ENCODE results near the gene DBNL.

The DBNL gene

DNA sequence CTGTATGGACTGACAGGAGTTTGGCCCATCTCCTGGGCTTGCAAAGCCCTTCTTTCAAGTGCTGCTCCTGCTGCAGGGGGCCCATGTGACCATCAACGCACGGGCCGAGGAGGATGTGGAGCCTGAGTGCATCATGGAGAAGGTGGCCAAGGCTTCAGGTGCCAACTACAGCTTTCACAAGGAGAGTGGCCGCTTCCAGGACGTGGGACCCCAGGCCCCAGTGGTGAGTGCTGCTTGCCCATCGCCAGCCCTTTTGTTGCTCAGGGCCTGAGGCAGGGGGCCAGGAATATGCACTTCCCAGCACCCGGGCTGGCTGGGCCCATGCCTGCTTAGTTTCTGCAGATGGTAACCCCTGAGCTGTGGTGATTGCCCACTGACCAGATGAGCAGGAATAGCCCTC is 12.2 kb downstream of the DBNL start:
- H3K4me1 Mint-ChIP-seq, result peaks cover 31% of the 10 kb centered on the region
- no peak overlapping the region for H3K27ac Mint-ChIP-seq
- H3K27me3 Mint-ChIP-seq, result no peaks in the 10 kb centered on the region

DNA sequence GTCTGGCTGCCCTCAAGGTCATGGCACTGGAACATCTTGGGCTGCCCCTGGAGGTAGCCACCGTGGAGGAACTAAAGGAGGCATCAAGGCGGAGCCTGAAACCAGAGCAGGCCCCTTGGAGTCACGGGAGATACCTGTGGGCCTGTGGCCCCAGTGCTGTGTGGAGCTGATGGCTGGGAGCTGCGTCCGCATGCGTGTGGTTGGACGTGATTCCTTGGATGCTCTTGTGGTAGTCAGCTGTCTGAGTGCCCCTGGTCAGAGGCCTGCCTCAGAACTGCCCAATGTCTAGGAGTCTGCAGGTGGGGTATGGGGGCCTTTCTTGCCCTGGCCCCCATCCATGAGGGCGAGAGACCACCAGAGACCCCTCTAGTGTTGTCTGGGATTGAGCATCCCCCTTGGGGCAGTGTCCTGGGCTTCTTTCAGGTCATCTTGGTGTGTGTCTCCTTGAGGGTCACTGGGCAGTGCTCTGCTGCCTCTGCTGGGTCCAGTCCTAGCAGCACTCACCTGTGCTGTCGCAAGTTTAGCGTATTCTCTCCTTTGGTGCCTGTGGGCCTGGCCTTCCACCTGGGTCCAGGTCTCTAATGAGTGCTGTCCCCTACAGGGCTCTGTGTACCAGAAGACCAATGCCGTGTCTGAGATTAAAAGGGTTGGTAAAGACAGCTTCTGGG is 12.8 kb downstream of the DBNL start:
- H3K4me3 Mint-ChIP-seq, result no peak overlapping the region
- peaks cover 14% of the 10 kb centered on the region for H3K36me3 Mint-ChIP-seq
- peaks cover 25% of the 10 kb centered on the region for H3K4me1 Mint-ChIP-seq
- no peaks in the 10 kb centered on the region for H3K27me3 Mint-ChIP-seq
- no peaks in the 10 kb centered on the region for H3K9me3 Mint-ChIP-seq
- no peak overlapping the region for H3K27ac Mint-ChIP-seq

More for the DNA sequence above, 12.2 kb downstream of the DBNL start:
- H3K9me3 Mint-ChIP-seq, result no peaks in the 10 kb centered on the region
- peaks cover 17% of the 10 kb centered on the region for H3K36me3 Mint-ChIP-seq
- H3K4me3 Mint-ChIP-seq, result no peak overlapping the region

- peaks cover 18% of the 10 kb centered on the region for H3K4me1 Mint-ChIP-seq
- H3K27me3 Mint-ChIP-seq, result no peaks in the 10 kb centered on the region
- no peak overlapping the region for H3K27ac Mint-ChIP-seq
- peaks cover 14% of the 10 kb centered on the region for H3K36me3 Mint-ChIP-seq
- H3K9me3 Mint-ChIP-seq, result no peaks in the 10 kb centered on the region
- H3K4me3 Mint-ChIP-seq, result no peak overlapping the region
Measured at GRCh38 chr7:44057849-44058758, 13.6 kb downstream of the DBNL start.

DNA sequence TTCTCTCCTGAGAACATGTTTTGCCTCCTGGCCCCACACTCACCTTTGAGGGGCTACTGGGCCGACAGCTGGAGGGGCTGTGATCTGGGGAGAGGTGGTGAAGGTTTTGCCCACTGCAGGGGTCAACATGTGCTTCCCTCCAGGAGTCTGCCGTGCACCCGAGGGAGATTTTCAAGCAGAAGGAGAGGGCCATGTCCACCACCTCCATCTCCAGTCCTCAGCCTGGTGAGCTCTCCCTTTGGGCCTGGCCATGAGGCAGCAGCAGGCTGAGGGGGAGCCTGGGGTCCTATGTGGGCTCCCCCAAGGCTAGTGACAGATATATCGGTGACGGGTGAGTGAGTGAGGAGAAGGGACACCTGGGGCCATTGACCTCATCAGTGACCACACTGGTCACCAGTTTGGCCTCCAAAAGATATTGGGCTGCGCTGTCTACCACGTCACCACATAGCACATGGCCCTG is 14.3 kb downstream of the DBNL start:
- no peak overlapping the region for H3K4me3 Mint-ChIP-seq

DNA sequence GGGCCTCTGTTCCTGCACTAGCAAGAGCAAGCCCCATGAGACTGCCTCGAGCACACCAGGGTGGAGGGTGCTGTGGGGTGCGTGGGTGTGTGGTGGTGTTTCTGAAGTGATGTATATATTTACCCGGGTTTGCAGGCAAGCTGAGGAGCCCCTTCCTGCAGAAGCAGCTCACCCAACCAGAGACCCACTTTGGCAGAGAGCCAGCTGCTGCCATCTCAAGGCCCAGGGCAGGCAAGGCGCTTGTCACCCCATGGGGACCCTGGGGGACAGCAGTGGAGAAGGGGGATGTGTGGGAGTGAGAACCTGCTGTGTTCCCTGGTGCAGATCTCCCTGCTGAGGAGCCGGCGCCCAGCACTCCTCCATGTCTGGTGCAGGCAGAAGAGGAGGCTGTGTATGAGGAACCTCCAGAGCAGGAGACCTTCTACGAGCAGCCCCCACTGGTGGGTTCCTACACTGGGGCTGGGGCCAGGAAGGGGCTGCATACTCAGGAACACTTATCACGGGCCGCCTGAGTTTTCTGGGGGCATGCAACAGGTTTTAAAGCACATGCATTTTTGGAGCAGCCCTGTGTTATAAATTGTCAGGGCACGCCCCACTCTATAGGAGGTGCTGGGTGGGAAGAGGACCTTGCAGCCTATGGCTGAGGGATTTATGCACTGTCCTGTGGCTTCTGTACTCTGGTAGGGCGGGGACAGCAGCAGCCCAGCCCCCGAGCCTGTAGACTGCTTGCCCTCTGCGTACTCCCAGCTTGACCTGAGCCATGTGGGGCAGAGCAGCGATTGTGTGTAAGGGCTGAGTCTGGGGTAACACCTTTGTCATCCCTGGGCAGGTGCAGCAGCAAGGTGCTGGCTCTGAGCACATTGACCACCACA is 15.0 kb downstream of the DBNL start:
- H3K36me3 Mint-ChIP-seq, result peaks cover 14% of the 10 kb centered on the region
- H3K9me3 Mint-ChIP-seq, result no peaks in the 10 kb centered on the region
- H3K27ac Mint-ChIP-seq, result peak overlapping the region; percentile 41
- no peaks in the 10 kb centered on the region for H3K27me3 Mint-ChIP-seq
- peaks cover 18% of the 10 kb centered on the region for H3K4me1 Mint-ChIP-seq
- no peak overlapping the region for H3K4me3 Mint-ChIP-seq

More for the DNA sequence above, 14.3 kb downstream of the DBNL start:
- peaks cover 14% of the 10 kb centered on the region for H3K36me3 Mint-ChIP-seq
- H3K27ac Mint-ChIP-seq, result peak overlapping the region; percentile 35
- no peaks in the 10 kb centered on the region for H3K9me3 Mint-ChIP-seq
- H3K27me3 Mint-ChIP-seq, result no peaks in the 10 kb centered on the region
- peaks cover 18% of the 10 kb centered on the region for H3K4me1 Mint-ChIP-seq

GRCh38 chr7:44060091-44060947 is 15.8 kb downstream of the DBNL start:
- no peak overlapping the region for H3K4me3 Mint-ChIP-seq
- no peaks in the 10 kb centered on the region for H3K27me3 Mint-ChIP-seq
- H3K36me3 Mint-ChIP-seq, result peaks cover 10% of the 10 kb centered on the region
- peak overlapping the region; percentile 41 for H3K27ac Mint-ChIP-seq
- no peaks in the 10 kb centered on the region for H3K9me3 Mint-ChIP-seq
- peaks cover 14% of the 10 kb centered on the region for H3K4me1 Mint-ChIP-seq

DNA sequence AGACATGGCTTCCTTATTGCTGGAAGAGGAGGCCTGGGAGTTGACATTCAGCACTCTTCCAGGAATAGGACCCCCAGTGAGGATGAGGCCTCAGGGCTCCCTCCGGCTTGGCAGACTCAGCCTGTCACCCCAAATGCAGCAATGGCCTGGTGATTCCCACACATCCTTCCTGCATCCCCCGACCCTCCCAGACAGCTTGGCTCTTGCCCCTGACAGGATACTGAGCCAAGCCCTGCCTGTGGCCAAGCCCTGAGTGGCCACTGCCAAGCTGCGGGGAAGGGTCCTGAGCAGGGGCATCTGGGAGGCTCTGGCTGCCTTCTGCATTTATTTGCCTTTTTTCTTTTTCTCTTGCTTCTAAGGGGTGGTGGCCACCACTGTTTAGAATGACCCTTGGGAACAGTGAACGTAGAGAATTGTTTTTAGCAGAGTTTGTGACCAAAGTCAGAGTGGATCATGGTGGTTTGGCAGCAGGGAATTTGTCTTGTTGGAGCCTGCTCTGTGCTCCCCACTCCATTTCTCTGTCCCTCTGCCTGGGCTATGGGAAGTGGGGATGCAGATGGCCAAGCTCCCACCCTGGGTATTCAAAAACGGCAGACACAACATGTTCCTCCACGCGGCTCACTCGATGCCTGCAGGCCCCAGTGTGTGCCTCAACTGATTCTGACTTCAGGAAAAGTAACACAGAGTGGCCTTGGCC is 16.6 kb downstream of the DBNL start:
- Mint-ChIP-seq H3K27me3 (no peaks in the 10 kb centered on the region), H3K9me3 (no peaks in the 10 kb centered on the region), H3K4me3 (no peak overlapping the region), H3K36me3 (peaks cover 8% of the 10 kb centered on the region), H3K4me1 (peaks cover 13% of the 10 kb centered on the region), H3K27ac (peak overlapping the region; percentile 12)

GRCh38 chr7:44061645-44062179 is 17.2 kb downstream of the DBNL start:
- Mint-ChIP-seq H3K4me3 (no peak overlapping the region), H3K4me1 (peaks cover 13% of the 10 kb centered on the region), H3K27ac (no peak overlapping the region), H3K36me3 (peaks cover 6% of the 10 kb centered on the region), H3K27me3 (no peaks in the 10 kb centered on the region), H3K9me3 (no peaks in the 10 kb centered on the region)

DNA sequence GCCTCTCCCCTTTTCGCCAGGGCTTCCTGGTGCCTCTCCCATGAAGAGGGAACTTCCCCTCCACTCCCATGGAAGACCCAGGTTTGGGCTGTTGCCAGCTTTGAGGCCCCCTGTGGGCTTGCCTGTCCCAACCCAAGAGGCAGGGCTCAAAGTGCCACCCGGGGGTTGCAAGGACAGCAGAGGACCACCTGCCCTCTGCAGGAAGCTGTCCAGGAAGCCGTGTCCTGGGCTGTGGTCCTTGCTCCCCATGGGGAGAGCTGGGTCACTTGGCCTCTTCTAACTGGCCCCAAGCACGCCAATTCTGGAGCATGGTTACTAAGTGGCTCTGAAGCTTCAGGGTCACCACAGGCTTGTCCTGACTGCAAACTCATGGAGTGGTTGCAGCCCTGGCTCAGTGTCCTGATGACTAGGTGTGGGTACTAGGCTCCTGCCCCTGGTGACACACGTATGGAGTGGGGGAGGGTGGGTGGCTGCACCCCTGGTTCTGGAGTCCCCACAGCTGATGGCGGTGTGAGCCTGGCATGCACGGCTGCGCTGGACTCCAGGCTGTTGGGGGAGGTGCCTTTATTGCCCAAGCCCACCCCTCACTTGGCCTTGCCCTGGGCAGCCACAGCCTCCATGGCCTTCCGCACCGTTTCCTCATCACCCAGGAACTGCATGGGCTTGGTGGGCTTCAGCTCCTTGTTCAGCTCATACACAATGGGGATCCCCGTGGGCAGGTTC is 17.8 kb downstream of the DBNL start:
- peaks cover 6% of the 10 kb centered on the region for H3K36me3 Mint-ChIP-seq
- H3K27me3 Mint-ChIP-seq, result no peaks in the 10 kb centered on the region
- no peak overlapping the region for H3K27ac Mint-ChIP-seq
- peaks cover 18% of the 10 kb centered on the region for H3K4me1 Mint-ChIP-seq
- H3K9me3 Mint-ChIP-seq, result no peaks in the 10 kb centered on the region
- H3K4me3 Mint-ChIP-seq, result no peak overlapping the region

DNA sequence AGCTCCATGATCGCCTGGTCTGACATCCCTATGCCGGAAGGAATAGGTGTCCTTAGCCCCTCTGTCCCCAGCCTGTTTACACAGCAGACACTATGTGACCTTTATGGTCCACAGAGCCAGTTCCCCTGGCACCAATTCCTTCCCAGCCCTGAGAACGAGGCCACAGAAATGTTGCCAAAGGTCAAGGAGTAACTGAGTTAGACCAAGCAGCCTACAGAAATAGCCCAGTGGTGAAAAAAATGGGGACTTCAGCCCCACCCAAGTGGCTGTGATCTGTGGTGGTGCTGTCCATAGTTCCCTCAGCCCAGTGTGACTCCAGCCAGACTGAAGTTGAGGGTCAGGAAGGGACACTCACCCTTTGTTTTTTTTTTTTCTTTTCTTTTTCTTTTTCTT is 18.4 kb downstream of the DBNL start:
- H3K4me3 Mint-ChIP-seq, result no peak overlapping the region
- H3K27ac Mint-ChIP-seq, result no peak overlapping the region
- H3K36me3 Mint-ChIP-seq, result peaks cover 3% of the 10 kb centered on the region
- H3K4me1 Mint-ChIP-seq, result peaks cover 24% of the 10 kb centered on the region
- no peaks in the 10 kb centered on the region for H3K27me3 Mint-ChIP-seq
- H3K9me3 Mint-ChIP-seq, result no peaks in the 10 kb centered on the region

DNA sequence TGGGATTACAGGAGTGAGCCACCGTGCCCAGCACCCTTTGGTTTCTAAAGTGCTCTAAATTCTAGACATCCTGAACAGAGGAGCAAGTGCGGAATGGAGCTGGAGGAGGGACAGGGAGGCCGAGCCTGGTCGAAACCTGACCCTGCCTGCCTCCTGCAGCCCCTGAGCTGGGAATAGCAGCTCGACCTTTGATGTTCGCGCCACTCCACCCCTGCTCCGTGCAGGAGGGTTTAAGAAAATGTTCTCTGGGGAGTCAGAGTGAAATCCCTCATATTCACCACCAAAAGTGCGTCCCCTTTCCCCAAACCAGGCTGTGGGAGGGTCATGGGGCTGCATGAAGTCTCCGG is 19.0 kb downstream of the DBNL start:
- no peaks in the 10 kb centered on the region for H3K9me3 Mint-ChIP-seq
- no peak overlapping the region for H3K27ac Mint-ChIP-seq
- H3K4me3 Mint-ChIP-seq, result no peak overlapping the region
- H3K4me1 Mint-ChIP-seq, result peaks cover 30% of the 10 kb centered on the region
- no peaks in the 10 kb centered on the region for H3K36me3 Mint-ChIP-seq
- no peaks in the 10 kb centered on the region for H3K27me3 Mint-ChIP-seq

DNA sequence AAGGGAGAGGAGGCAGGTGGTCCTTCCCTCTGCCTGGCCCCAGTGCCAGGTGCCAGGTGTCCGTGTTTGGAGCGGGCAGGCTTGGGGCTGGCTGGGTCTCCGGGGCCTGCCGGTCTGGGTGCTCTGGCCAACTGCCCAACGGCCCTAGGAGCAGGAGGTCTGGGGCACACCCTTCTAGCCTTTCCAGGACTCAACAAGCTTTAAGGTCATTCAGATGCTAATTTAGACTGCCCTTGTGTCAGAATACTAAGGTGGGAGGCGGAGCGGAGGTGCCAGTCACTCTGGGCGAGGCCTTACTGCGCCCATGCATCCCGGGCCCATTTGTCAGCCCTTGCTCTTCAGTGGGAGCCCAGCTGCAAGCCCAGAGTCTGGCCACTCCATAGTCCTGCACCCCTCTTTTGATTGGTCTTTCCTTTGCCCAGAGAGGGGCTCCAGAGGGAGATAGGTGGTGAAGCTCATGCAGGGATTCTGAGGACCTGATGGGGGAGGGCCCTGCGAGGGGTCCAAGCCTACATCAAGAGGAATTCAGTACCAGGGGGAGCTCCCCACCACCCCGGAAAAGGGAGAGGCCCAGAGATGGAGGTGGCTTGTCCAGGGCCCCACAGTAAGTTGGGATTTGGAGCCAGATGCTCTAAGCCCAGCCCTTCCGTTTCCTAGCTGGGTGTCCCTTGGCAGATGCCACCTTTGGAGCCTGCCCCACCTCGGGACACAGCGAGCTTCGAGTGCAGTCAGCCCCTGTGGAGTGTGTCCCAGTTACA is 19.6 kb downstream of the DBNL start:
- Mint-ChIP-seq H3K9me3 (no peaks in the 10 kb centered on the region), H3K4me3 (no peak overlapping the region), H3K27ac (no peak overlapping the region), H3K4me1 (peaks cover 35% of the 10 kb centered on the region), H3K36me3 (no peaks in the 10 kb centered on the region), H3K27me3 (no peaks in the 10 kb centered on the region)

DNA sequence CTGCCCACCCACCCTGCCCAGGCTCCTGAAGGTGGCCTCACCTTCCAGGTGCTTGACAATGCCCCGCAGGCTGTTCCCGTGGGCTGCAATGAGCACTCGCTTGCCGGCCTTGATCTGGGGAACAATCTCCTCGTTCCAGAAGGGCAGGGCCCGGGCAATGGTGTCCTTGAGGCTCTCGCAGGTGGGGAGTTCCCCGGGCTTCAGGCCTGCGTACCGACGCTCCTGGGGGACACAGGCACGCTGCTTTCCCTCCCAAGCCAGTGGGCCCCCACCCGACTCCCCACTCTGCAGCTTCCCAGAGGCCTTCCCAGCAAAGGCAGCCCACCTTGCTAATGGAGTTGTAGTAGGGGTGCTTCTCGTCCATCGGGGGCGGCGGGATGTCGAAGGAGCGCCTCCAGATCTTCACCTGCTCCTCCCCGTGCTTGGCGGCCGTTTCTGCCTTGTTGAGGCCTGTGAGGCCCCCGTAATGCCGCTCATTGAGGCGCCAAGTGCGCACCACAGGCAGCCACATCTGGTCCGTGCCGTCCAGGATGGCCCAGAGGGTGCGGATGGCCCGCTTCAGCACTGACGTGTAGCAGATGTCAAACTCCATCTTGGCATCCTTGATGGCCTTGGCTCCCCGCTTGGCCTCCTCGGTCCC is 20.4 kb downstream of the DBNL start:
- H3K4me1 Mint-ChIP-seq, result peaks cover 37% of the 10 kb centered on the region
- no peaks in the 10 kb centered on the region for H3K9me3 Mint-ChIP-seq
- H3K27me3 Mint-ChIP-seq, result no peaks in the 10 kb centered on the region
- no peak overlapping the region for H3K27ac Mint-ChIP-seq
- no peak overlapping the region for H3K4me3 Mint-ChIP-seq
- no peaks in the 10 kb centered on the region for H3K36me3 Mint-ChIP-seq

Data from activated naive CD4-positive, alpha-beta T cell treated with anti-CD3 and anti-CD28 coated beads, Interleukin-2, amount 50 U/mL, for 24 hours (primary cell).